Spleen (tissue), 7 donors: ENCODE results near the gene ANKRD44.

Source experiments
- POLR2A ChIP-seq, 3 donors: fragments of 450-650 bp; IDR thresholded peaks; one replicate each; pipeline ENCODE4 v1.5.1; 2017; ENCODE audit warnings: antibody characterized with exemption in 3 of 3, mild to moderate bottlenecking in 1 of 3
- POLR2AphosphoS5 ChIP-seq, 3 donors: sonication (generic); formaldehyde crosslinking; IDR thresholded peaks; one replicate each; pipeline ENCODE4 v1.5.1; 2017; ENCODE audit warnings: antibody characterized with exemption in 3 of 3
- TF ChIP-seq, protein P1 (sequence below), 11 experiments: fragments of 200-600 bp in 7 of 11; fragments of 450-650 bp in 4 of 11; sonication (generic) in 4 of 11; IDR thresholded peaks in 8 of 11; conservative IDR thresholded peaks in 3 of 11; 1 replicate in 7 of 11; 2 replicates in 4 of 11; pipeline versions ENCODE4 v1.4.0 to v1.8.0; 2016 to 2021; ENCODE audit warnings: antibody characterized with exemption in 11 of 11, inconsistent platforms in 4 of 11, mild to moderate bottlenecking in 1 of 11
- donor health status: DM: no; HTN: no; CAD: no; lungs with moderate emphysema.
- donor health status: DM: no; HTN: no; CAD: no.
- donor health status: DM: no; HTN: no; CAD: no.

DNA sequence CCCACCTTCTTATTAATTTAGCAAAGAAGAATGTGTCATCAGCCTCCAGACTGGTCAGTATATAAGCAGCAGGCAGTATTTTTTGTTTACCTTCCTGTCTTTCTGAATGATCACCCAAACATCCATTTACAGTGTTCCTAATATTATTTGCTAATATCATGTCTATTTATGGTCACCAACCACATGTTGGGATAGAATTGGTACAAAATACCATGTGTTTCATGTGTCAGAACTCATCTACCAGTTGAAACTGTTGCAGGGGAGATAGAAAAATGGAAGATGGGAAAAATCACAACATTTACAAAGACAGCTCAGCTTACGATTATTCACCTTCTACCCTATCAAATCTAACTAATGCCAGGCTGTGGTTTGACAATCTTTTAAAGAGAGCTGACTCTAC is 66.2 kb downstream of the ANKRD44 start:
- TF ChIP-seq, protein P1, sequence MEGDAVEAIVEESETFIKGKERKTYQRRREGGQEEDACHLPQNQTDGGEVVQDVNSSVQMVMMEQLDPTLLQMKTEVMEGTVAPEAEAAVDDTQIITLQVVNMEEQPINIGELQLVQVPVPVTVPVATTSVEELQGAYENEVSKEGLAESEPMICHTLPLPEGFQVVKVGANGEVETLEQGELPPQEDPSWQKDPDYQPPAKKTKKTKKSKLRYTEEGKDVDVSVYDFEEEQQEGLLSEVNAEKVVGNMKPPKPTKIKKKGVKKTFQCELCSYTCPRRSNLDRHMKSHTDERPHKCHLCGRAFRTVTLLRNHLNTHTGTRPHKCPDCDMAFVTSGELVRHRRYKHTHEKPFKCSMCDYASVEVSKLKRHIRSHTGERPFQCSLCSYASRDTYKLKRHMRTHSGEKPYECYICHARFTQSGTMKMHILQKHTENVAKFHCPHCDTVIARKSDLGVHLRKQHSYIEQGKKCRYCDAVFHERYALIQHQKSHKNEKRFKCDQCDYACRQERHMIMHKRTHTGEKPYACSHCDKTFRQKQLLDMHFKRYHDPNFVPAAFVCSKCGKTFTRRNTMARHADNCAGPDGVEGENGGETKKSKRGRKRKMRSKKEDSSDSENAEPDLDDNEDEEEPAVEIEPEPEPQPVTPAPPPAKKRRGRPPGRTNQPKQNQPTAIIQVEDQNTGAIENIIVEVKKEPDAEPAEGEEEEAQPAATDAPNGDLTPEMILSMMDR (IDR thresholded peaks at IDR 0.05 in 8 of 11, conservative IDR thresholded peaks at IDR 0.05 in 3 of 11): no peak
- TF ChIP-seq POLR2AphosphoS5 (IDR thresholded peaks at IDR 0.05) (no peak), POLR2A (IDR thresholded peaks at IDR 0.05) (no peak)
